SK-N-SH (cell line): ENCODE data around the gene COL4A5. TPM values are rescaled to one million over a fixed set of nuclear protein-coding genes. Genes with fewer than 3 reads are reported as not detected.

Experiments used
- CTCF ChIA-PET: fragments of 300-600, 350-600 bp; formaldehyde crosslinking; extraction: SDS; loops from one replicate; lab custom pipeline; 2021; lab: Yijun Ruan, JAX
- POLR2A ChIA-PET: fragments of 350-600 bp; sonication (Branson Sonifier 250); formaldehyde crosslinking; extraction: SDS; loops from one replicate; lab custom pipeline; 2020; ENCODE audit warnings: antibody characterized with exemption, inconsistent platforms; lab: Yijun Ruan, JAX
- DNase-seq: peaks from one replicate; pipeline ENCODE4 v3.0.0; 2012
- H2AFZ ChIP-seq: fragments of 200-600 bp; sonication (generic); 2 replicates; pipeline ENCODE4 v1.8.1; 2016; ENCODE audit warnings: antibody characterized with exemption, mild to moderate bottlenecking, low read depth
- H3F3A ChIP-seq: fragments of 200-600 bp; sonication (generic); replicated peaks from 2 replicates; pipeline ENCODE3; 2016; ENCODE audit warnings: antibody characterized with exemption, mild to moderate bottlenecking; ENCODE audit not compliant: insufficient read depth
- H3K27ac ChIP-seq, 2 experiments: fragments of 200-500 bp in 1 of 2; fragments of 200-600 bp in 1 of 2; sonication (Bioruptor generic) in 1 of 2; sonication (generic), shearing (Covaris generic) in 1 of 2; 2 replicates each; pipeline versions ENCODE4 v1.5.1 to v1.6.1; 2014 to 2016; ENCODE audit warnings: low read depth in 2 of 2, inconsistent platforms in 1 of 2, low read length in 1 of 2, mild to moderate bottlenecking in 1 of 2, mixed read lengths in 1 of 2
- H3K27me3 ChIP-seq: fragments of 200-600 bp; sonication (generic), shearing (Covaris generic); 2 replicates; pipeline ENCODE4 v1.6.1; 2016; ENCODE audit warnings: mixed run types; ENCODE audit not compliant: insufficient read depth
- H3K36me3 ChIP-seq, 2 experiments: fragments of 200-500 bp in 1 of 2; fragments of 200-600 bp in 1 of 2; sonication (Bioruptor generic) in 1 of 2; sonication (generic) in 1 of 2; replicated peaks in 1 of 2; 2 replicates each; pipeline versions ENCODE3 to v1.5.1; 2014 to 2016; ENCODE audit warnings: low read length in 1 of 2, mild to moderate bottlenecking in 1 of 2; ENCODE audit not compliant: insufficient read depth in 2 of 2, control insufficient read depth in 1 of 2
- H3K4me1 ChIP-seq, 2 experiments: fragments of 200-500 bp in 1 of 2; fragments of 200-600 bp in 1 of 2; sonication (Bioruptor generic) in 1 of 2; sonication (generic), shearing (Covaris generic) in 1 of 2; 2 replicates each; pipeline versions ENCODE4 v1.5.1 to v1.6.1; 2014 to 2016; ENCODE audit warnings: low read depth in 1 of 2, low read length in 1 of 2, mixed run types in 1 of 2; ENCODE audit not compliant: insufficient read depth in 2 of 2, control insufficient read depth in 1 of 2
- H3K4me2 ChIP-seq: fragments of 200-600 bp; sonication (generic), shearing (Covaris generic); 2 replicates; pipeline ENCODE4 v1.6.1; 2017; ENCODE audit warnings: mixed run types
- H3K4me3 ChIP-seq, 2 experiments: fragments of 200-500 bp in 1 of 2; fragments of 200-600 bp in 1 of 2; sonication (Bioruptor generic) in 1 of 2; sonication (generic), shearing (Covaris generic) in 1 of 2; 2 replicates each; pipeline versions ENCODE4 v1.5.1 to v1.8.1; 2014 to 2016; ENCODE audit warnings: low read depth in 2 of 2, inconsistent platforms in 1 of 2, low read length in 1 of 2, mild to moderate bottlenecking in 1 of 2, mixed read lengths in 1 of 2, moderate library complexity in 1 of 2
- H3K79me2 ChIP-seq: fragments of 200-600 bp; sonication (generic); 2 replicates; pipeline ENCODE4 v1.8.1; 2017; ENCODE audit warnings: mild to moderate bottlenecking; ENCODE audit not compliant: insufficient read depth
- H3K9ac ChIP-seq: fragments of 200-600 bp; sonication (generic); 2 replicates; pipeline ENCODE4 v1.6.1; 2017; ENCODE audit warnings: mixed run types
- H3K9me2 ChIP-seq: fragments of 200-600 bp; sonication (generic); 2 replicates; pipeline ENCODE4 v1.6.1; 2017; ENCODE audit warnings: mixed run types
- H3K9me3 ChIP-seq: fragments of 200-600 bp; sonication (generic); 2 replicates; pipeline ENCODE4 v1.6.1; 2017; ENCODE audit warnings: mixed run types, mild to moderate bottlenecking, moderate library complexity
- H4K20me1 ChIP-seq: fragments of 200-600 bp; sonication (generic); 2 replicates; pipeline ENCODE4 v1.6.1; 2017; ENCODE audit warnings: mild to moderate bottlenecking, mixed run types; ENCODE audit not compliant: insufficient read depth
- EZH2phosphoT487 ChIP-seq: fragments of 200-600 bp; sonication (generic); IDR thresholded peaks from 2 replicates; pipeline ENCODE4 v1.6.1; 2017; ENCODE audit warnings: low read depth, mixed run types, mild to moderate bottlenecking, antibody characterized with exemption, moderate library complexity, borderline replicate concordance
- FOXM1 ChIP-seq: IDR thresholded peaks from 2 replicates; pipeline ENCODE4 v1.4.0; 2012; ENCODE audit warnings: low read depth, mild to moderate bottlenecking
- GABPA ChIP-seq: IDR thresholded peaks from 2 replicates; pipeline ENCODE4 v1.4.0; 2012; ENCODE audit warnings: low read depth, mild to moderate bottlenecking
- GATA2 ChIP-seq: sonication (generic); formaldehyde crosslinking; IDR thresholded peaks from 2 replicates; pipeline ENCODE4 v1.5.0; 2020; ENCODE audit warnings: mild to moderate bottlenecking, missing genetic modification reagents
- MXI1 ChIP-seq: IDR thresholded peaks from 2 replicates; pipeline ENCODE4 v1.6.1; 2012; ENCODE audit warnings: mild to moderate bottlenecking, low read depth, low read length, improper control_type of control experiment
- NRF1 ChIP-seq: IDR thresholded peaks from 2 replicates; pipeline ENCODE4 v1.6.1; 2012; ENCODE audit warnings: low read depth, mild to moderate bottlenecking, low read length
- PBX3 ChIP-seq: IDR thresholded peaks from 2 replicates; pipeline ENCODE4; 2012
- RCOR1 ChIP-seq: fragments of 150-350 bp; IDR thresholded peaks from 2 replicates; pipeline ENCODE4 v1.6.1; 2017; ENCODE audit warnings: antibody characterized with exemption, low read length
- REST ChIP-seq: IDR thresholded peaks from 2 replicates; pipeline ENCODE4 v1.6.1; 2012; ENCODE audit warnings: mild to moderate bottlenecking, low read depth, low read length, moderate library complexity
- RFX5 ChIP-seq: IDR thresholded peaks from 2 replicates; pipeline ENCODE4 v1.6.1; 2012; ENCODE audit warnings: mild to moderate bottlenecking, improper control_type of control experiment, low read length
- SIN3A ChIP-seq: IDR thresholded peaks from 2 replicates; pipeline ENCODE4 v1.6.1; 2012; ENCODE audit warnings: low read depth, mild to moderate bottlenecking, low read length, moderate library complexity, borderline replicate concordance
- SMC3 ChIP-seq: IDR thresholded peaks from 2 replicates; pipeline ENCODE4 v1.6.1; 2012; ENCODE audit warnings: low read depth, low read length, improper control_type of control experiment
- USF1 ChIP-seq: IDR thresholded peaks from 2 replicates; pipeline ENCODE4 v1.4.0; 2012; ENCODE audit warnings: low read depth, borderline replicate concordance
- YY1 ChIP-seq: IDR thresholded peaks from 2 replicates; pipeline ENCODE4 v1.4.0; 2012; ENCODE audit warnings: low read depth, mild to moderate bottlenecking
- WGBS: methylation state at CpG from one replicate; pipeline ENCODE4 v1.1.6; 2017; ENCODE audit warnings: low lambda C conversion rate; 5-methylcytosine and 5-hydroxymethylcytosine counted together
- polyA plus RNA-seq, 3 experiments: library from polyadenylated mRNA; depleted of rRNA; stranded (reverse); fragments of >200 nt; gene quantifications; 2 replicates each; pipeline ENCODE4 v1.2.3, GENCODE V29; 2012
- TF ChIP-seq, protein P1 (sequence below): IDR thresholded peaks from 2 replicates; pipeline ENCODE4 v1.4.0; 2012; ENCODE audit warnings: low read depth
- TF ChIP-seq, protein P2 (sequence below): fragments of 200-600 bp; sonication (generic); IDR thresholded peaks from 2 replicates; pipeline ENCODE4 v1.6.1; 2017; ENCODE audit warnings: antibody characterized with exemption, mild to moderate bottlenecking, moderate library complexity
- TF ChIP-seq, protein P3 (sequence below): fragments of 150-350 bp; IDR thresholded peaks from 2 replicates; pipeline ENCODE4 v1.6.1; 2016; ENCODE audit warnings: mild to moderate bottlenecking, low read depth, low read length

The COL4A5 gene
- polyA plus RNA-seq, 1 of the 3 experiments (the other 2 are of a cell fraction), result 0.02 TPM

GRCh38 chrX:108722561-108722960, 282.9 kb downstream of the COL4A5 start:
- no peak overlapping the region for H2AFZ ChIP-seq
- 0% methylated on average over 2 of the region's 2 CpGs for WGBS
- ChIA-PET CTCF (no interaction called here), POLR2A (no interaction called here)
- no peak overlapping the region for H3K27ac ChIP-seq
- TF ChIP-seq, protein P1, sequence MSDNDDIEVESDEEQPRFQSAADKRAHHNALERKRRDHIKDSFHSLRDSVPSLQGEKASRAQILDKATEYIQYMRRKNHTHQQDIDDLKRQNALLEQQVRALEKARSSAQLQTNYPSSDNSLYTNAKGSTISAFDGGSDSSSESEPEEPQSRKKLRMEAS, result no peak
- TF ChIP-seq SMC3 (no peak), GABPA (no peak), EZH2phosphoT487 (no peak), USF1 (no peak), SIN3A (no peak)
- no peak overlapping the region for H3K9ac ChIP-seq
- H3K27me3 ChIP-seq, result peaks cover 16% of the 10 kb centered on the region; the same call in 1 of the 2 replicates
- no peaks in the 10 kb centered on the region for H3K9me2 ChIP-seq
- no peaks in the 10 kb centered on the region for H3K79me2 ChIP-seq
- no peaks in the 10 kb centered on the region for H4K20me1 ChIP-seq
- no peak overlapping the region for H3K4me2 ChIP-seq
- no peak for DNase-seq
- H3K36me3 ChIP-seq, result no peaks in the 10 kb centered on the region
- no peaks in the 10 kb centered on the region for H3K4me1 ChIP-seq
- no peaks in the 10 kb centered on the region for H3K9me3 ChIP-seq
- H3F3A ChIP-seq, result no peaks in the 10 kb centered on the region
- H3K4me3 ChIP-seq, result no peak overlapping the region

DNA sequence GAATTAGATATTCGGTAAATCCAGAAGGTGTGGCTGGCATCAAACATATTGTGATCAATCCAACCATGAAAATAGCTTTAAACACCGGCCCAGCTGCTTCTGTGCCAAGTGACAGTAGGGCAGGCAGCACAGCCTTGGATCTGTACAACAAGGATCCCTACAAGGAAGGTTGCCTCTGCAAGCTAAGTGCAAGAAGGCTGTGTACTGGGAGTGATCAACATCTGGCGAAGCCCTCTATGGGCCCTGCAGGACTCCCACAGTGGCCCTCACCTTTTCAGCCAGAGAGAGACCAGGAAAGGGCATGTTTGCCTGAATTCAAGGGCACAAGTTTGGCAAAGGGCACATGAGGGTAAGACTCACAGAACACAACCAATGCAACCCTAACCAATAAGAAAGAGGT, 287.1 kb downstream of the COL4A5 start:
- Histone ChIP-seq H3K79me2 (no peaks in the 10 kb centered on the region), H3K27ac (no peak overlapping the region), H3K27me3 (peaks cover 17% of the 10 kb centered on the region; the same call in 1 of the 2 replicates), H2AFZ (no peak overlapping the region), H3K9me3 (no peaks in the 10 kb centered on the region), H3K9me2 (no peaks in the 10 kb centered on the region), H3K4me1 (no peaks in the 10 kb centered on the region), H3F3A (no peaks in the 10 kb centered on the region), H3K4me3 (no peak overlapping the region), H3K4me2 (no peak overlapping the region), H3K9ac (no peak overlapping the region), H3K36me3 (no peaks in the 10 kb centered on the region), H4K20me1 (peaks cover 4% of the 10 kb centered on the region; the same call in 1 of the 2 replicates)
- ChIA-PET CTCF (interaction anchor here (2.5 kb wide), 1 partner anchor 9 kb away, joined by 5 read pairs; no protein-coding TSS in a partner anchor), POLR2A (no interaction called here)
- DNase-seq, result no peak
- WGBS, result 2% methylated on average over 3 of the region's 3 CpGs
- TF ChIP-seq YY1 (no peak), REST (no peak), RFX5 (no peak), NRF1 (no peak), USF1 (no peak), EZH2phosphoT487 (no peak), MXI1 (no peak), GATA2 (no peak), FOXM1 (no peak), PBX3 (no peak), RCOR1 (no peak)
- TF ChIP-seq, protein P2, sequence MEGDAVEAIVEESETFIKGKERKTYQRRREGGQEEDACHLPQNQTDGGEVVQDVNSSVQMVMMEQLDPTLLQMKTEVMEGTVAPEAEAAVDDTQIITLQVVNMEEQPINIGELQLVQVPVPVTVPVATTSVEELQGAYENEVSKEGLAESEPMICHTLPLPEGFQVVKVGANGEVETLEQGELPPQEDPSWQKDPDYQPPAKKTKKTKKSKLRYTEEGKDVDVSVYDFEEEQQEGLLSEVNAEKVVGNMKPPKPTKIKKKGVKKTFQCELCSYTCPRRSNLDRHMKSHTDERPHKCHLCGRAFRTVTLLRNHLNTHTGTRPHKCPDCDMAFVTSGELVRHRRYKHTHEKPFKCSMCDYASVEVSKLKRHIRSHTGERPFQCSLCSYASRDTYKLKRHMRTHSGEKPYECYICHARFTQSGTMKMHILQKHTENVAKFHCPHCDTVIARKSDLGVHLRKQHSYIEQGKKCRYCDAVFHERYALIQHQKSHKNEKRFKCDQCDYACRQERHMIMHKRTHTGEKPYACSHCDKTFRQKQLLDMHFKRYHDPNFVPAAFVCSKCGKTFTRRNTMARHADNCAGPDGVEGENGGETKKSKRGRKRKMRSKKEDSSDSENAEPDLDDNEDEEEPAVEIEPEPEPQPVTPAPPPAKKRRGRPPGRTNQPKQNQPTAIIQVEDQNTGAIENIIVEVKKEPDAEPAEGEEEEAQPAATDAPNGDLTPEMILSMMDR, result no peak
- TF ChIP-seq, protein P3, sequence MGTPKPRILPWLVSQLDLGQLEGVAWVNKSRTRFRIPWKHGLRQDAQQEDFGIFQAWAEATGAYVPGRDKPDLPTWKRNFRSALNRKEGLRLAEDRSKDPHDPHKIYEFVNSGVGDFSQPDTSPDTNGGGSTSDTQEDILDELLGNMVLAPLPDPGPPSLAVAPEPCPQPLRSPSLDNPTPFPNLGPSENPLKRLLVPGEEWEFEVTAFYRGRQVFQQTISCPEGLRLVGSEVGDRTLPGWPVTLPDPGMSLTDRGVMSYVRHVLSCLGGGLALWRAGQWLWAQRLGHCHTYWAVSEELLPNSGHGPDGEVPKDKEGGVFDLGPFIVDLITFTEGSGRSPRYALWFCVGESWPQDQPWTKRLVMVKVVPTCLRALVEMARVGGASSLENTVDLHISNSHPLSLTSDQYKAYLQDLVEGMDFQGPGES, result no peak
